Kasumi-1 (cell line): Measurements from ENCODE around the gene CSNK2B.

ENCODE experiments used
- DNase-seq, 2 experiments: peaks; one replicate each; lab custom pipeline; 2025; lab: John Stamatoyannopoulos, UW

CSNK2B gene

DNA sequence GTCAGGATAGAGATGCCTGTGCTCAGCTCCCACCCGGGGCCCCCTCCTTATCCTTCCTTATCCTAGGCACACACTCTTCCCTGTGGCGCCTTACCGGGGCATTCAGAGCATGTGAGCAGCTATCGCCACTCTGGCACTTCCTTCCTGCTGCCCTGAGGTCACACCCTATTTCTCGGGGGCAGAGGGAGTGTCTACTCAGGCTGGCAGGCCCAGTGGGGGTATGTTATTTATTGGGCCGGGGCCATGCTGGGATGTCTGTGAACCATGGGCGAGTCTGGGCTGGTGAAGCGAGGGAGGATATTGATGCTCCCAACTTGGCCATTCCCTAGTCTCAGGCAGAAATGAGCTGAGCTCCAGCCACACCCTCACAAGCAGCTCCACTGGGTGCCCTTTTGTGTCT, 45.4 kb downstream of the CSNK2B start:
- no peak for DNase-seq

DNA sequence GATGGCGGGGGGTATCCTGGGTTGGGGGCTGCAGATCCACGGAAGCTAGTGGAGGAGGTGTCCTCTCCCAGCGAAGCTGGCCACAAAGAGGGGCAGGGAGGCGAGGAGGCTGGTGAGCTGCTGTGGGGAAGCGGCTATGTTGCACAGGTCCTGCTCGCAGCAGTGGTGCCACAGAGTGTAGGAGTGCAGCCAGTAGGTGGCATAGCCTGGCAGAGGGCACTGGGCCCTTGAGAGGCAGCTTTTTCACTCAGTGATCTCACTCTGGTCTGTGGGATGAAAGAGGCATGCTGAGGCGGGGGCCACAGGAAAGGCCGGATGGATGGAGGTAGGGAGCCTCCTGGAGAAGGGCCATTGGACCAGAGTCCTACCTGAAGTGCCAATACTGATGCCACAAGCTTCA, 46.4 kb downstream of the CSNK2B start:
- no peak for DNase-seq

DNA sequence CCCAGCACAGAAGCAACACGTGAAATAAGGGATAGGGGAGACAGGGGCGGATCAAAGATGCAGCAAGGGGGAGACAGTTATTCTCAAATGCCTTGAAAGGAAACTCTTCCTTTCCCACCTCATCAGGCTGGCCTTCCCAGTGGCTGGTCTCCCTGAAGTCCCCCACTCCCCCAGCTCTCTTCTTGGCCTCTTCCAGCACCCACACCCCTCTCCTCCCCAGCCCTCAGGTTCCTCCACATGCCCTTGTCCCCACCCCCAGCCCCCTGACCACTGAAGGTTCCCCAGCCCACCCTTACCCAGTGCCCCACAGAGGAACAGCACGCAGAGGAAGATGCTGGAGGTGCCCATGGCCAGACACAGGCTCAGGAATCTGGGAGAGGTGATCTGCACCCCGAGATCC, 47.6 kb downstream of the CSNK2B start:
- DNase-seq = no peak

DNA sequence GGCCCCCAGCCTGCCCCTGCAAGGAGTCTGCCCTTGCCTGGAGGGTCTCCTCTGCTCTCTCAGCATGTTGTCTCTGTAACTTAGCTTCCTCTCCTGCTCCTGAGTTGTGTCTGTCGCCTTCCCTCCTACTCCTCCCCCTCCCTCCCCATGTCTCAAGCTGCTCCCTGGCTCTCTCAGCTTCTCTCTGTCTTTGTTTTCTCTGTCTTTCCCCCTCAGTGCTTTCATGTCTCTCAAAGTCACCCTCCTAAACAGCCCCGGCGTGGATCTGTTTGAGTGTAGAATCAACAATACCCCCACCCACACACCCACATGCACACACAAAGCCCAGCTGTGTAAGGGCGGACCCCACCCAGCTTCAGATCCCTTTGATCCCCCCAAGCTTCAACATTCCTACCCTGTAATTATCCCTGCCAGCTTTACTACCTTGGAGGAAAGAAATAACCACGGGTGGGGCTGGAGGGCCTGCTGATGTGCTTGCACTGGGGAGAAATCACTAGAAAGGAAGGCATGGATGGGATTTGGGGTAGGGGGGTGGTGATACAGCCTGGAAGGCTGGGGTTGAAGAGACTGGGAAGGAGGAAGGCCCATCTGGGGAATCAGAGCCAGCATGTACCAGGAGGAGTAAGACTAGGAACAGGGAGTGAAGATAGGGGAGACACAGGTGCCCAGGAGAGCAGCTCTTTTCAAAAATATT, 48.3 kb downstream of the CSNK2B start:
- DNase-seq = no peak

DNA sequence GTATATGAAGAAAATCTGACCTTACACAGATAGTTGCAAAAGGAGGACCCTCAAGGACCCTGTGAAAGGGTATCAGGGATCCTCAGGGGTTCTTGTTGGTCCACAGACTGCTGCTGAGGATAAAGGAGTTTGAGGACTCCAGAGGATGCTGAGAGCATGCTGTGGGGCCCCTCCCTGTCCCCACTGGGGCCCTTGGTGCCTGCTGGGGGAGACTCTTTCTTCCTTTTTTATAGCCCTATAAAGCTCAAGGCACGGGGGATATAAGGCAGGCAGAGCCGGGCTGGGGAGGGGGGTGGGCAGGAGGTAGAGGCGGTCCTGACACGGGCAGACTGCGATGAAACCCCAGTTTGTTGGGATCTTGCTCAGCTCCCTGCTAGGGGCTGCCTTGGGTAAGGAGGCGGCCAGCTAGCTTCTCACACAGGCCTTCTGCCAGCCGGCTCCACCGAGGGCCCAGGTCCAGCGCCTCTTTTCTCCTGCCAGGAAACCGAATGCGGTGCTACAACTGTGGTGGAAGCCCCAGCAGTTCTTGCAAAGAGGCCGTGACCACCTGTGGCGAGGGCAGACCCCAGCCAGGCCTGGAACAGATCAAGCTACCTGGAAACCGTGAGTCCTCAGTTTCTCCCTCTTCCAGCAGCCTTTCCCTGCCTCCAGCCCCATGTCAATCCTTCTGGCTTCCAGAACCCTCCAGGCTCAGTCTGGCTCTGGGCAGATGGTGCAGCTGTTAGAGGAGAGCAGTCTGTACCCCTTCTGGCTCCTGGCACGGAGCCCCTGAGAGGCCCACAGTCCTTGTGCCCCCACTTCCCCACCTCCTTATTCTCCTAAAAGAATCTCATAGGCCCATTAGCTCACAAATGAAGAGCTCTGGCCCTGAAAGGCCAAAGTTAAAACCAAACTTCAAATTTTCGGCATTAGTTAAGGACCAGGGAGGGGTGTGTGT, 49.4 kb downstream of the CSNK2B start, which contains the start of gene LY6G6D:
LY6G6D (plus strand) TSS at position 327 of the 937 bp plus-strand sequence; CDS start at position 335, 8 bp downstream.
- DNase-seq = no peak

DNA sequence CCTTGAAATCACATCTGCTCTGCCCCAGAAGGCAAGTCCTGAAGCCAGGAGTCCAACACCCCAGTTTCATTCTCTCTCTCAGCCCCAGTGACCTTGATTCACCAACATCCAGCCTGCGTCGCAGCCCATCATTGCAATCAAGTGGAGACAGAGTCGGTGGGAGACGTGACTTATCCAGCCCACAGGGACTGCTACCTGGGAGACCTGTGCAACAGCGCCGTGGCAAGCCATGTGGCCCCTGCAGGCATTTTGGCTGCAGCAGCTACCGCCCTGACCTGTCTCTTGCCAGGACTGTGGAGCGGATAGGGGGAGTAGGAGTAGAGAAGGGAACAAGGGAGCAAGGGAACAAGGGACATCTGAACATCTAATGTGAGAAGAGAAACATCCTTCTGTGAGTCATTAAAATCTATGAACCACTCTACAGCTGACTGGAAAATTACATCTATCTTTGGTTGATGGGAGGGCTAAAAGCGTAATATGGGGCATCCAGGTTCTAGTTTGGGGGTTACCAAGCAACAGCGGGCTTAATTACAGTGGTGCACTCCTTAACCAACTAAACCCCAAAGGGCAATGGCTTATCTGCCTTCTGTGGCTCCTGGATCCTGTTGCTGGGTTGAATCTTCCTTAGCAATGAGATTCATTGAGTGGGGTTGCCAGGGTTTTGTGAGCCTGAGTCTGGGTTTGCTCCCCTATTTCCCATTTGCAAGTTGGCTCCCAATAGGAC, 51.8 kb downstream of the CSNK2B start:
- DNase-seq = no peak

DNA sequence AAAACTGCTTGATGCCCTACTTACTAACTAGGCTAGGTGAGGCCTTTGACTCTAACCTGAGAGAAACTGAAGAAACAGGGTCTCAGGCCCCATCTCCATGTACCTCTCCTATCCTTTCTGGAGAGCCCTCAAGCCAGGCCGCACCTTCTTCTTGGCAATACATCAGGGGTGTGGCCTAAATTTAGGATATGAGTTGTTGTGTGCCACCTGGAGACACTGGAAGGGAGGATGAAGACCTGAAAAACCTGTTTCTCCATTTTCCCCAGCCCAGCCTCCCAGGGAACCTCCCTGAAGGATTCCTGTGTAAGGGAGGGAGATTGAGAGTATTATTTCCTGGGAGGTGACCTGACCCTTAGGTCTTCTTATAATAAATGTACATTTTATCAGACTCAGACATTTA, 52.4 kb downstream of the CSNK2B start:
- DNase-seq = no peak

DNA sequence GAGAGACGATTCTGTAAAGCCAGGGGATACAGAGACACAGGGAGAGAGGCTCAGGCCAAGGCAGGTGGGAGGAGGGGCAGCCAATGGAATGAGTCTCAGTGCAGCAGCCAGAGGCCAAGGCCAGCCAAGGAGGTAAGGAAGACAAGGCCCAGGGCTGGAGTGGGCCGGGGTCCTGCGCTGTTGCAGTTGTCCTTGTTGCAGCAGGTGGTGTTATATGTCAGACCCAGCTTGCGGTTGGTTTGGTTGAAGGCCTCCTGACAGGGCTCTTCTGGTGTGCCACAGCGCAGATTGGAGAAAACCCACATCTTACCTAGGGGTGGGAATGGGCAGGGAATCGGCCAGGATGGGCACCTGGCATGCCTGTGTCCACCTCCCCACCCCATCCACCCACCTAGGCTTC, 53.1 kb downstream of the CSNK2B start:
- DNase-seq = no peak
